Skeletal muscle satellite cell (primary cell): ENCODE results near the gene URI1.

Experiments
- H3K27me3 ChIP-seq: 2 replicates; pipeline ENCODE4 v1.7.0; 2013; ENCODE audit warnings: low read length; ENCODE audit not compliant: control insufficient read depth, insufficient read depth
- H3K36me3 ChIP-seq: 2 replicates; pipeline ENCODE4 v1.7.0; 2013; ENCODE audit warnings: mild to moderate bottlenecking, control low read depth, low read length; ENCODE audit not compliant: insufficient read depth
- H3K4me1 ChIP-seq: 2 replicates; pipeline ENCODE4 v1.7.0; 2013; ENCODE audit warnings: low read length; ENCODE audit not compliant: control insufficient read depth, insufficient read depth
- H3K4me2 ChIP-seq: 2 replicates; pipeline ENCODE4 v1.7.0; 2013; ENCODE audit warnings: mild to moderate bottlenecking, low read length
- H3K4me3 ChIP-seq: 2 replicates; pipeline ENCODE4 v1.7.0; 2013; ENCODE audit warnings: low read length
- H3K9ac ChIP-seq: 2 replicates; pipeline ENCODE4 v1.7.0; 2013; ENCODE audit warnings: mild to moderate bottlenecking, low read depth, low read length, moderate library complexity
- H3K9me3 ChIP-seq: replicated peaks from 2 replicates; pipeline ENCODE4 v1.7.0; 2013; ENCODE audit warnings: mild to moderate bottlenecking, control low read depth, low read length

Gene URI1

GRCh38 chr19:29922972-29923371 lies 19.1 kb upstream of the URI1 start:
- H3K4me1 ChIP-seq: no peaks in the 10 kb centered on the region
- H3K9me3 ChIP-seq: no peaks in the 10 kb centered on the region
- H3K9ac ChIP-seq: no peak overlapping the region
- no peaks in the 10 kb centered on the region for H3K36me3 ChIP-seq
- H3K4me2 ChIP-seq: no peak overlapping the region
- H3K27me3 ChIP-seq: no peaks in the 10 kb centered on the region
- H3K4me3 ChIP-seq: no peak overlapping the region

DNA sequence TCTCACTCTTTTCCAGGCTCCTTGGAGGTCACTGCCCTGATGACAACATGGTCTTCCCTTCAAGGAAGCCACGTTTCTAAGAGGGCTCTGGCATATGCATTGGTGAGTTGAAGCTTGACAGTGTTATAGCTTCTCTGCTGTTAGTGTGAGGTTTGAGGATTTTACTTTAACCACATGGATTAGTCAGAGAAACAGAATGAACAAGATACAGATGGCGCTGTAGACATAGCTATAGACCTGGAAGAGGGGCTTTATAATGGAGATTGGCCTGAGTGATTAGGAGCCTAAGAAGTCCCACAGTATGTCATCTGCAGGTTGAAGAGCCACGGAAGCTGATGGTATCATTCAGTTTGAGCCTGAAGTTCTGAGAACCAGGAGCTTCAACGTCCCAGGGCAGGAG lies 18.4 kb upstream of the URI1 start:
- no peak overlapping the region for H3K4me2 ChIP-seq
- H3K9ac ChIP-seq: no peak overlapping the region
- H3K27me3 ChIP-seq: no peaks in the 10 kb centered on the region
- H3K36me3 ChIP-seq: no peaks in the 10 kb centered on the region
- no peak overlapping the region for H3K4me3 ChIP-seq
- H3K9me3 ChIP-seq: no peaks in the 10 kb centered on the region
- H3K4me1 ChIP-seq: no peaks in the 10 kb centered on the region

GRCh38 chr19:29926031-29926430 lies 16.0 kb upstream of the URI1 start:
- H3K9ac ChIP-seq: no peak overlapping the region
- no peaks in the 10 kb centered on the region for H3K4me1 ChIP-seq
- no peaks in the 10 kb centered on the region for H3K36me3 ChIP-seq
- H3K4me3 ChIP-seq: no peak overlapping the region
- H3K27me3 ChIP-seq: no peaks in the 10 kb centered on the region
- no peaks in the 10 kb centered on the region for H3K9me3 ChIP-seq
- no peak overlapping the region for H3K4me2 ChIP-seq

DNA sequence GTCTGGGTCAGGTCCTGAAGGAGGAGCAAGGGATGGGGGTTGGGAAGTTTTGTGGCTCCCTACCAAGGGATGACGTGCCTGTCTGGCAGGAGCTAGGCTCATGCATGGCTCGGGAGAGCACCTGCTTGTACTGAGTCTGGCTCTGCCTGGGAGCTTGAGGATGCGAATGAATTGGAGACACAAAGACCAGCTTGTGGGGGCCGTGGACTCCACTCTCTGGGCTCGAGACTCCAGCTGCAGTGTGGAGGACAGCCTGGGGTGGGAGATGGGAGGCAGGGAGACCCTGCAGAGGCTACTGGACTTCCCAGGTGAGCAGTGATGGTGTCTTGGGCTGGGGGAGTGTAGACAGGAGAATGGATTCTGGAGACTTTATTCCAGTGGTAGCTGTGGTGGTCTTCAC lies 15.2 kb upstream of the URI1 start:
- no peak overlapping the region for H3K9ac ChIP-seq
- H3K4me1 ChIP-seq: no peaks in the 10 kb centered on the region
- H3K9me3 ChIP-seq: no peaks in the 10 kb centered on the region
- peaks cover 3% of the 10 kb centered on the region for H3K27me3 ChIP-seq
- H3K36me3 ChIP-seq: no peaks in the 10 kb centered on the region
- H3K4me2 ChIP-seq: no peak overlapping the region
- H3K4me3 ChIP-seq: no peak overlapping the region

DNA sequence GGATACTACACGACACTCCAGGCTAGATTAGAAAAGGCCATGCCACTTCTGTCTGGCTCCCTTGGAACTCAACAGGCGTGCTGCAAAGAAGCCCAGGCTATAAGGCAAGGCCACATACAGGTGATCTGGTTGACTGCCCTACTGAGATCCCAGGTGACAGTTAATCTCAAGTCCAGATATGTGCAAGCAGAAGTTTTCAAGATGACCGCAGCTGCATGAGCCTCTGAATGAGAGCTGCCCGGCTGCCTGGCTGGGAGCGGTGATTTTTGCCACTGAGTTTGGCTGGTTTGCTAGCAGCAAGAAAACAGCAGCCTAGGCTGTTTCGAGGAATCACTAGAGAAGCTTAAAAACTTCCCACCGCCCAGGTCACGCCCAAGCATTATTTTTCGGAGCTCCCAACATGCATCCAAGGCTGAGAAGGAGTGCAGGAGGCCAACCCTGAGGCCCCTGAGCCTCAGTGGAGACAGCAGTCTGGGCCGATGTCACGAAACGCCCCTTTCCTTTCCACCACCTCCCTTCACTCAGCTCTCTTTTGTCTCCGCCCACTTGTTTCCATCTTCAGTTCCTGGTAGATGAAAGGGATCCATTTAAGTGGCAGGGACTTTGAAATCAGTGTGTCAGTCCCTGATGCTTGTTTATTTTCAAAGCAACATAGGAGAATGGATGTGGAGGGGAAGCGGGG lies 14.0 kb upstream of the URI1 start:
- Histone ChIP-seq H3K4me1 (no peaks in the 10 kb centered on the region), H3K9ac (no peak overlapping the region), H3K4me3 (no peak overlapping the region), H3K27me3 (peaks cover 3% of the 10 kb centered on the region), H3K9me3 (no peaks in the 10 kb centered on the region), H3K36me3 (no peaks in the 10 kb centered on the region), H3K4me2 (no peak overlapping the region)

DNA sequence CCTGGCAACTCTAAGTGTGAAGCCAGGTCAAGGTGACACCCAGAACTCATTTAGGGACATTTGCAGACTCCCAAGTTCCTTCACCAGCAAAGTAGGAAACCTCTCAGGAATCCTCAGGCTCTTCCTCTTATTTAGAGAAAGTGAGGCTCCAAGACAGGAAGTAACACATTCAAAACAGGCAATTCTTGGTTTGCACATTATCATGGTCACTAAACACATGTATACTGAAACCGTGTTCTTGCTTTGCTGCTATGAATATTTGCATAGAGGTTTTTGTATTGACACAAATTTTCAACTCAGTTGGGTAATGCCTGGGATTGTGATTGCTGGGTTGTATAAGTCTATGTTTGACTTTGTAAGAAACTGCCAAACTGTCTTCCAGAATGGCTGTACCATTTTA lies 13.2 kb upstream of the URI1 start:
- Histone ChIP-seq H3K9me3 (no peaks in the 10 kb centered on the region), H3K4me3 (no peak overlapping the region), H3K27me3 (peaks cover 3% of the 10 kb centered on the region), H3K9ac (no peak overlapping the region), H3K4me2 (no peak overlapping the region), H3K36me3 (no peaks in the 10 kb centered on the region), H3K4me1 (no peaks in the 10 kb centered on the region)

GRCh38 chr19:29934257-29934656 lies 7.8 kb upstream of the URI1 start:
- peaks cover 3% of the 10 kb centered on the region for H3K27me3 ChIP-seq
- H3K9me3 ChIP-seq: no peaks in the 10 kb centered on the region
- H3K4me2 ChIP-seq: no peak overlapping the region
- H3K4me1 ChIP-seq: no peaks in the 10 kb centered on the region
- no peak overlapping the region for H3K9ac ChIP-seq
- no peak overlapping the region for H3K4me3 ChIP-seq
- H3K36me3 ChIP-seq: no peaks in the 10 kb centered on the region

DNA sequence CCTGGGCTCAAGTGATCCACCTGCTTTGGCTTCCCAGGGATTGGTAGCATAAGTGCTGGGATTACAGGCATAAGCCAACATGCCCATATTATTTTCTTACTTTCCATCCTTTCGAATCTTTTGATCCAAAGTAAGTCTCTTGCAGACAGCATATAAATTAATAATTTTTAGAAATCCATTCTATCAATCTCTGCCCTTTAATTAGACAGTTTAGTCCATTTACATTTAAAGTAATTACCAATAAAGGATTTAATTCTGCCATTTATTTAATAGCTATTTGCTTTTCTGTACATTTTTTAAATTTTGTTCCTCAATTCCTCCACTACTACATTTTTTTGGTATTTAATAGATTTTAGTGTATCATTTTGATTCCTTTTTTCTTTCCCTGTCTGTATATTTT lies 7.3 kb upstream of the URI1 start:
- Histone ChIP-seq H3K36me3 (no peaks in the 10 kb centered on the region), H3K4me2 (no peak overlapping the region), H3K9me3 (no peaks in the 10 kb centered on the region), H3K9ac (no peak overlapping the region), H3K4me1 (no peaks in the 10 kb centered on the region), H3K27me3 (peaks cover 3% of the 10 kb centered on the region), H3K4me3 (no peak overlapping the region)

DNA sequence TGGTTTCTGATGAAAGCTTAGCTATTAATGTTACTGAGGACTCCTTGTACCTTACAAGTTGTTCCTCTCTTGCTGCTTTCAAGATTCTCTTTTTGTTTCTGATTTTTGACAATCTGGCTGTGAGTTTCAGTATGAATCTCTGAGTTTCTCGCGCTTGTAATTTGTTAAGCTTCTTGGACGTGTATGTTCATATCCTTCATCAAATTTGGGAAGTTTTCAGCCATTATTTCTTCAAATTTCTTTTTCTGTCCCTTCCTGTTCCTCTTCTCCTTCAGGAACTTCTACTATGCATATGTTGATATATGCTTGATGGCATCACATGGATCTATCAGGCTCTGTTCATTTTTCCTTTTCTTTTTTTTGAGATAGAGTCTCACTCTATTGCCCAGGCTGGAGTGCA lies 5.6 kb upstream of the URI1 start:
- H3K4me2 ChIP-seq: no peak overlapping the region
- H3K9me3 ChIP-seq: no peaks in the 10 kb centered on the region
- H3K27me3 ChIP-seq: peaks cover 1% of the 10 kb centered on the region
- H3K4me1 ChIP-seq: no peaks in the 10 kb centered on the region
- no peaks in the 10 kb centered on the region for H3K36me3 ChIP-seq
- no peak overlapping the region for H3K4me3 ChIP-seq
- no peak overlapping the region for H3K9ac ChIP-seq

GRCh38 chr19:29939628-29940027 lies 2.4 kb upstream of the URI1 start:
- peaks cover 12% of the 10 kb centered on the region for H3K4me1 ChIP-seq
- no peaks in the 10 kb centered on the region for H3K9me3 ChIP-seq
- no peaks in the 10 kb centered on the region for H3K36me3 ChIP-seq
- H3K4me2 ChIP-seq: no peak overlapping the region
- no peak overlapping the region for H3K4me3 ChIP-seq
- H3K9ac ChIP-seq: no peak overlapping the region
- H3K27me3 ChIP-seq: no peaks in the 10 kb centered on the region

DNA sequence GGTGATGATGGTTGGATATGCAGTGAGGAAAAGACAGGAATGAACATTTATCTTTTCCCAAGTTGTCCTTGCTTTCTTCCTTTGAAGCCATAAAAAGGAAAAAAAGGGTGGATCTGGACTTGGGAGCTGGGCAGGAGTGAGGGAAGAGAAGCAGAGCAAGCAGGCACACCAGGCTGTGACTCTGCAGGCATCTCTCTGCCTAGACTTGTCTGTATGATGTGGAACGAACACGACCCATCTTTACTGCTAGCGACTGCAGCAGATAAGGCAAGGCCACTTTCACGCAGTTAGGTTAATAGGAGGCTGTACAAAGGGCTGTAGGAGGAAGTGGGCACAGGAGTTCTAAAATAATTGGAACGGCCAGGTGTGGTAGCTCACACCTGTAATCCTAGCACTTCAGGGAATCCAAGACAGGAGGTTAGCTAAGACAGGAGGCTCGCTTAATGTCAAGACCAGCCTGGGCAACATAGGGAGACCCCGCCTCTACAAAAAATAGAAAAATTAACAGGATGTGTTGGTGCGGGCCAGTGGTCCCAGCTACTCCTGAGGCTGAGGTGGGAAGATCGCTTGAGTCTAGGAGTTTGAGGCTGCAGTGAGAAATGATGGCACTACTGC lies 961 bp upstream of the URI1 start:
- Histone ChIP-seq H3K9me3 (no peaks in the 10 kb centered on the region), H3K36me3 (no peaks in the 10 kb centered on the region), H3K4me3 (no peak overlapping the region), H3K4me1 (peaks cover 21% of the 10 kb centered on the region), H3K27me3 (no peaks in the 10 kb centered on the region), H3K9ac (no peak overlapping the region), H3K4me2 (no peak overlapping the region)
